Measurements from ENCODE around the gene APBA1. TPM values are rescaled to one million over a fixed set of nuclear protein-coding genes. Genes with fewer than 3 reads are reported as not detected.

The APBA1 gene
- total RNA-seq, 1 donor from 2014 or later: 13.0 TPM

DNA sequence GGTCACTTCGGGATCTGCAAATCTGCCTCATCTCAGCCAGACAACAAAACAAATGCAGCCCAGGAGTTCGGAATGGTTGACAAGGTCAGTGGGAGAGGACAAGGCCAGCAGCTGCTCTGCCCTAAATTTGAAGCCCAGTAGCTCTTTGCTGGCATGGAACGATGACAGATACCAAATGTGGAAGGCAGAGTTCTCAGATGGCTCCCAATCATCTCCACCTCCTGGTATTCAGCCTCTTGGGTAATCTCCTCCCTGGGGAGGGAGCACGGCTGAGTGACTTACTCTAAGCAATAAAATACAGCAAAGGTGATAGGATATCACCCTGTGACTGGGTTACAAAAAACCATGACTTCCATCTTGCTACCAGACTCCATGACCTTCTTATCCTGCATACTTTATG is 174.4 kb downstream of the APBA1 start:
- H3K27me3 Mint-ChIP-seq (ENCODE audit: unreplicated experiment): no peaks in the 10 kb centered on the region
- no peaks in the 10 kb centered on the region for H3K36me3 Mint-ChIP-seq (ENCODE audit: unreplicated experiment)
- H3K4me3 Mint-ChIP-seq (ENCODE audit: unreplicated experiment): peak overlapping the region; percentile 22
- peaks cover 2% of the 10 kb centered on the region for H3K9me3 Mint-ChIP-seq (ENCODE audit: unreplicated experiment)
- no peak for TF ChIP-seq CTCF (IDR thresholded peaks at IDR 0.05; ENCODE audit: partially characterized antibody, unreplicated experiment)
- H3K27ac Mint-ChIP-seq (ENCODE audit: unreplicated experiment): no peak overlapping the region
- DNase-seq: no peak
- peaks cover 5% of the 10 kb centered on the region for H3K4me1 Mint-ChIP-seq (ENCODE audit: low read depth, unreplicated experiment)

DNA sequence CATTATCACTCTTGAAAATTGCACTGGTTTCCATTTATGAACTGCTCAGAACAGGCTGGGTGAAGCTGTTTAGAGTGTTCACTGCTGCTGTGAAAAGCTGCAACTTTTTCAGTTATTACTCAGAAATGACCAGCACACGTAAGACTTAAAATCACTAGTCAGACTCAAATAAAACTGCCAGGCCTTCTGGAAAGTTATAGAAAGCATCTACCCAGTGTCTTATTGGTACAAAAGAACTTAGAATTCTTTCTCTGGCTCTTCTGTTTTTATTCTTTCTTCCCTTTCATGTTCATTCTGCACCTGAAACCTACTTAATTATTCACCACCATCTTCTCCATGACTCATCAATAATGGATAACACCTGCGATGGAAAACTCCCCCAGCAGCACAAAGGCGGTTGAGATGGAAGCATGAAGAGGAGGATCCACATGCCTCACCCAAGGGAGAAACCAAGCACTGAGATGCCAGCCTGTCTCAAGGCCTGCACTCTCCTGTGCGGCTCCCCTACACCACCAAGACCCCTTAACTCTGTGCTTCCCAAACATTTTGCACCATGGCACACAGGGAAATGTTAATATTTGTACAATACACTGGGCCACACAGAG is 175.2 kb downstream of the APBA1 start:
- no peak for TF ChIP-seq CTCF (IDR thresholded peaks at IDR 0.05; ENCODE audit: partially characterized antibody, unreplicated experiment)
- Mint-ChIP-seq H3K27me3 (ENCODE audit: unreplicated experiment) (no peaks in the 10 kb centered on the region), H3K4me3 (ENCODE audit: unreplicated experiment) (no peak overlapping the region), H3K36me3 (ENCODE audit: unreplicated experiment) (no peaks in the 10 kb centered on the region), H3K27ac (ENCODE audit: unreplicated experiment) (no peak overlapping the region), H3K9me3 (ENCODE audit: unreplicated experiment) (peaks cover 2% of the 10 kb centered on the region), H3K4me1 (ENCODE audit: low read depth, unreplicated experiment) (peaks cover 5% of the 10 kb centered on the region)
- no peak for DNase-seq

DNA sequence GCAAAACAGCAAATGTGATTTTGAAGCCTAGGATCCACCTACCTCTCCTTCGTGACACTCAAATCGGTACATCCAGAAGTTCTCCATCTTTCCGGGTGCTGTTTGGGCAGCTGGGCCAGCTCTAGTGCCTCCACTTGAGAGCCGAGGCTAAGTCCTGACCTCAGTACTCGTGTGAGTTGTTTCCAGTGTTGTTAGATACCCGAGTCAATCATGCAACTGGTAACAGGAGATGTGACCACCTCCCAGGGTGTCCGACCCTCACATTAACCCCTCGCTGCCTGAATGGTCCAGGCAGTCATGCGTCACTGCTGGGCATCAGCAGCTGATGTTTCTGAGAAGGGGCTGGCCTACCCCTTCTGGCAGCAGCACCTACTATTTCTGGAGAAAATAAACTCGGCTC is 176.9 kb downstream of the APBA1 start:
- H3K27me3 Mint-ChIP-seq (ENCODE audit: unreplicated experiment): peaks cover 3% of the 10 kb centered on the region
- peaks cover 2% of the 10 kb centered on the region for H3K4me1 Mint-ChIP-seq (ENCODE audit: low read depth, unreplicated experiment)
- no peak for DNase-seq
- H3K27ac Mint-ChIP-seq (ENCODE audit: unreplicated experiment): no peak overlapping the region
- H3K4me3 Mint-ChIP-seq (ENCODE audit: unreplicated experiment): no peak overlapping the region
- no peaks in the 10 kb centered on the region for H3K36me3 Mint-ChIP-seq (ENCODE audit: unreplicated experiment)
- TF ChIP-seq CTCF (IDR thresholded peaks at IDR 0.05; ENCODE audit: partially characterized antibody, unreplicated experiment): no peak
- peaks cover 2% of the 10 kb centered on the region for H3K9me3 Mint-ChIP-seq (ENCODE audit: unreplicated experiment)

GRCh38 chr9:69494763-69495162 is 177.4 kb downstream of the APBA1 start:
- no peak overlapping the region for H3K4me3 Mint-ChIP-seq (ENCODE audit: unreplicated experiment)
- peaks cover 3% of the 10 kb centered on the region for H3K27me3 Mint-ChIP-seq (ENCODE audit: unreplicated experiment)
- TF ChIP-seq CTCF (IDR thresholded peaks at IDR 0.05; ENCODE audit: partially characterized antibody, unreplicated experiment): no peak
- DNase-seq: no peak
- H3K4me1 Mint-ChIP-seq (ENCODE audit: low read depth, unreplicated experiment): peaks cover 2% of the 10 kb centered on the region
- no peak overlapping the region for H3K27ac Mint-ChIP-seq (ENCODE audit: unreplicated experiment)
- H3K36me3 Mint-ChIP-seq (ENCODE audit: unreplicated experiment): no peaks in the 10 kb centered on the region
- H3K9me3 Mint-ChIP-seq (ENCODE audit: unreplicated experiment): peaks cover 2% of the 10 kb centered on the region

DNA sequence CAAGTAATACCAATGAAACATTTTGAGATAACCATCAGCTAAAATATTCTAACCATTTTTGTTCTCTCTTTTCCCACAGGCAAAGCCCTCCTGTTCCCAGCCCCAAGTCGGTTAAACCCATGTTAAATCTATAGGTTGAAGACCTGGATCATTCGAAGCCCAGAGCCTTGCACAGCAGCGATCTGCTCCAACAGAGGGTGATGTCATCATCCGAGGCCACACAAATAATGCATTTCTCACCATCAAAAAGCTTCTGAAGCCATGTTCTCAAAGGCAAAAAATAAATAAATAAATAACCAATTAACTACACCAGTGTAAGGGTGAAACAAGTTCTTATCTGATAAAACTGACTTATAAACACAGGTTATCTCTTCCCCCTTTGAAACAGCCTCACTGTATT is 178.0 kb downstream of the APBA1 start:
- Mint-ChIP-seq H3K27ac (ENCODE audit: unreplicated experiment) (no peak overlapping the region), H3K4me1 (ENCODE audit: low read depth, unreplicated experiment) (peaks cover 2% of the 10 kb centered on the region), H3K4me3 (ENCODE audit: unreplicated experiment) (no peak overlapping the region), H3K36me3 (ENCODE audit: unreplicated experiment) (no peaks in the 10 kb centered on the region), H3K9me3 (ENCODE audit: unreplicated experiment) (peaks cover 2% of the 10 kb centered on the region), H3K27me3 (ENCODE audit: unreplicated experiment) (peaks cover 3% of the 10 kb centered on the region)
- DNase-seq: no peak
- no peak for TF ChIP-seq CTCF (IDR thresholded peaks at IDR 0.05; ENCODE audit: partially characterized antibody, unreplicated experiment)
